Colonic mucosa (tissue), 4 donors: ENCODE measurements around the gene TTC9C. TPM values are rescaled to one million over a fixed set of nuclear protein-coding genes. Genes with fewer than 3 reads are reported as not detected.
"Not testable (repeated sequence)": the region's sequence is repeated elsewhere in the genome, so short reads cannot be mapped to it uniquely, and the experiment has no call there.

Experiments
- DNase-seq: peaks from one replicate; pipeline ENCODE4 v3.0.0-alpha.2; 2020
- H3K27ac ChIP-seq: fragments of 200-600 bp; one replicate; pipeline ENCODE4 v1.8.0; 2021
- H3K27me3 ChIP-seq: fragments of 200-600 bp; one replicate; pipeline ENCODE4 v1.8.0; 2021
- H3K36me3 ChIP-seq: fragments of 200-600 bp; one replicate; pipeline ENCODE4 v1.8.0; 2021
- H3K4me1 ChIP-seq: fragments of 200-600 bp; one replicate; pipeline ENCODE4 v1.8.0; 2021; ENCODE audit warnings: mild to moderate bottlenecking
- H3K4me3 ChIP-seq: fragments of 200-600 bp; one replicate; pipeline ENCODE4 v1.8.0; 2021
- H3K9ac ChIP-seq, 2 donors: one replicate each; pipeline ENCODE4 v1.7.0; 2013; ENCODE audit warnings: control low read depth in 2 of 2, low read depth in 2 of 2, low read length in 2 of 2
- H3K9me3 ChIP-seq: fragments of 200-600 bp; one replicate; pipeline ENCODE4 v1.8.0; 2021
- CTCF ChIP-seq: fragments of 200-600 bp; IDR thresholded peaks from one replicate; pipeline ENCODE4 v1.8.0; 2022; ENCODE audit warnings: antibody characterized with exemption, mild to moderate bottlenecking
- intact Hi-C: fragments of 100-400 bp; cut with DNase I; formaldehyde crosslinking; loops from one replicate; pipeline ENCODE4 v1.14.1; 2022
- total RNA-seq, 2 donors: library from RNA; stranded (reverse); fragmentation: NEBNext Ultra II Directional in 1 of 2; extraction: Animal tissue kit (Norgen Biotek cat#: 25700) in 1 of 2; gene quantifications; one replicate each; pipeline ENCODE4 v1.2.1, GENCODE V29; 2021
- donor health status: healthy.
- donor health status: DM: no; HTN: no; CAD: no.
- donor health status: DM: no; HTN: no; CAD: no.

Gene TTC9C
- total RNA-seq, 2 donors from 2014 or later: 34.2 to 39.8 TPM

- Histone ChIP-seq H3K9me3 (no peaks in the 10 kb centered on the region), H3K4me1 (peaks cover 8% of the 10 kb centered on the region), H3K9ac (no peak overlapping the region), H3K4me3 (no peak overlapping the region), H3K36me3 (no peaks in the 10 kb centered on the region), H3K27ac (no peak overlapping the region), H3K27me3 (no peaks in the 10 kb centered on the region)
- intact Hi-C loops: no loop called here
- no peak for DNase-seq
- no peak for TF ChIP-seq CTCF
These were observed 26.0 kb upstream of the TTC9C start for GRCh38 chr11:62702246-62702645.

DNA sequence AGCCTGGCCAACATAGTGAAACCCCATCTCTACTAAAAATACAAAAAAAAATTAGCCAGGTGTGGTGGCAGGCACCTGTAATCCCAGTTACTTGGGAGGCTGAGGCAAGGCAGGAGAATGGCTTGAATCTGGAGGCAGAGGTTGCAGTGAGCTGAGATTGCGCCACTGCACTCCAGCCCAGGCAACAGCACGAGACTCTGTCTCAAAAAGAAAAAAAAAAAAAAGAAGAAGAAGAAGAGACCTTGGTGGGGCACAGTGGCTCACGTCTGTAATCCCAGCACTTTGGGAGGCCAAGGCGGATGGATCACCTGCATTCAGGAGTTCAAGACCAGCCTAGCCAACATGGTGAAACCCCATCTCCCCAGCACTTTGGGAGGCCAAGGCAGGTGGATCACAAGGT is 24.4 kb upstream of the TTC9C start:
- H3K36me3 ChIP-seq, intact Hi-C loops, H3K4me3 ChIP-seq, H3K9me3 ChIP-seq, H3K9ac ChIP-seq, H3K27ac ChIP-seq, H3K4me1 ChIP-seq, H3K27me3 ChIP-seq, DNase-seq: not testable (repeated sequence)

- peak overlapping the region; percentile 71 for H3K4me3 ChIP-seq
- H3K27ac ChIP-seq: peak overlapping the region; percentile 82
- no peak for TF ChIP-seq CTCF
- H3K36me3 ChIP-seq: no peaks in the 10 kb centered on the region
- peak overlapping the region; percentile 6 to 95 for H3K9ac ChIP-seq
- no peak for DNase-seq
- H3K9me3 ChIP-seq: no peaks in the 10 kb centered on the region
- intact Hi-C loops: no loop called here
- H3K27me3 ChIP-seq: no peaks in the 10 kb centered on the region
- H3K4me1 ChIP-seq: peaks cover 8% of the 10 kb centered on the region
These were observed 22.9 kb upstream of the TTC9C start for GRCh38 chr11:62705413-62705812.

DNA sequence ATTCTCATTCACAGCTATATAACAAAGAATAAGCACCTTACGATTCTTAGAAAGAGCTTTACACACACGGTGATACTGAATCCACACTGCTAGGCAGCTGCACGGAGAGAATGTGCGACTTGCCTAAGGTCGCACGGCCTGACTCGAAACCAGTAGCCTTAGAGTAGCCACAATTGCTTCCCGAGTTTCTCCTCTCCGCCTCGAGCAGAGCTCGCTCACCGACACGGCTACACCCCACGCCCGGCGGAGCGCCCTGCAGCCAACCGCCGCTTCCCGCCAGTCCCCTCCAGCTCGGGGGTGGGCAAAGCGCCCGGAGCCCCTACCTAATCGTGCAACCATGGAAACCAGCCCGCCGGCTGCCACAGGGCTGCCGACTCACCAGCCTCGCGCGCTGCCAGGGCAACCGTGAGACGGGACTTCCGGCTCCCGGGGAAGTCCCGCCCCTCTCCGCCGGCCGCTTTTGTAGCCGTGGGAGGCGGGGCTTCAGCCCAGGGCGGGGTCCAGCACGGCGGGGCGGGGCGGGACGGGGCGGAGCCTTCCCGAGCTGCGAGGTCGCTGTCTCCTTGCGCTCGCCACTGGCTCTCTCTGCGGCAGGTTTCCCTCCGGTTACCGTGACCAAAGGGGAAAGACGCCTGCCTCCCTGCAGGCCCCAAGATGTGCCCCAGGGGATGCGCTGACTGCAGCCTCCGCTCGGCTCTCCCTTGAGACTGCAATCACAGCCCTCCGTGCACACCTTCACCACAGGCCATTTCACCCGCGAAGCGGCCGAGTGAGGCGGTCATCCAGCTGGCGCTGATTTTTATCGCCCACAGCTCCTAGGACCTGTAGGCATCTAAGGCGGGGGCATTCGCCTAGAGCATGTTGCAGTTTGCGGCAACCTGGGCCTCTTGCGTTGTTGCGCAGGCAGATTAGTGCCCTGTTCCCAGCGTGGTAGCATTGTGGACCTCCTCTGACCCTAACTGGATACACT is 22.1 kb upstream of the TTC9C start:
- peak overlapping the region; percentile 82 for H3K27ac ChIP-seq
- no peaks in the 10 kb centered on the region for H3K36me3 ChIP-seq
- no peaks in the 10 kb centered on the region for H3K9me3 ChIP-seq
- peak overlapping the region; percentile 71 for H3K4me3 ChIP-seq
- H3K4me1 ChIP-seq: peaks cover 8% of the 10 kb centered on the region
- intact Hi-C loops: no loop called here
- no peak for TF ChIP-seq CTCF
- peak; percentile 96 for DNase-seq
- peak overlapping the region; percentile 64 to 95 for H3K9ac ChIP-seq
- H3K27me3 ChIP-seq: no peaks in the 10 kb centered on the region

GRCh38 chr11:62706850-62707247 is 21.4 kb upstream of the TTC9C start:
- Histone ChIP-seq H3K9ac (peak overlapping the region; percentile 64 to 95), H3K9me3 (no peaks in the 10 kb centered on the region), H3K36me3 (no peaks in the 10 kb centered on the region), H3K4me1 (peaks cover 8% of the 10 kb centered on the region), H3K27me3 (no peaks in the 10 kb centered on the region), H3K4me3 (peak overlapping the region; percentile 71), H3K27ac (peak overlapping the region; percentile 82)
- intact Hi-C loops: no loop called here
- DNase-seq: no peak
- TF ChIP-seq CTCF: no peak

DNA sequence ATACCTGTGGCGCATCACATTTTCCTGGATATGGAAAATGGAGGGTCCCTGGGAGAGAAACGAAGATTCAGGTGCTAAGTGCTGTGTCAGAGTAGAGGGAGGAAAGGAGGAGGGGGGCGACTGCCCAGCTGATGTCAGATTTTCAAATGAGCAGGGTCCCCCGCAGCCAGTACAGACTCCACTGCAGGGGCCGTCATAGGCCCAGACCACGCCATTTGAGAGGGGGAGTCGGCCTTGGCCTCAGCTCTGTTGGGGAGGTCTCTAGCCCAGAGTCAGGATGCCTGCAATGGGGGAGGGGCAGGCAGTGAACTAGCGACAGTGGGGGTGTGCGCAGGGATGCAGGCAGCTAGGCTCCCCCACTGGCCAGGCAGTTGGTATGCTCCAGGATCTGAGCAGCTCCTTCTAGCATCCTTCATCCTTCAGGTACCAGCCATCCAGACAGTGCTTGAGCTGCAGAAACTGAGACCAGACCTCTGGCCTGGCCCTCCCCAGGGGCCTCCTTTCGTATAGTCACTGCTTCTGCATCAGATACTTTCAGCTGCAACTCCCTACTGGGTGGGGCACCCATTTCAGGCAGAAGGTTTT is 20.9 kb upstream of the TTC9C start, which contains the start of the genes BSCL2 and GNG3:
TSS of gene BSCL2 (minus strand) at position 148 of the 585 bp plus-strand sequence. CDS start 229 bp downstream, outside the sequence.
TSS of gene GNG3 (plus strand) at position 400 of the 585 bp plus-strand sequence. CDS start 620 bp downstream, outside the sequence.
- Histone ChIP-seq H3K27ac (peak within 1 kb of the TSS; percentile 91), H3K4me3 (peak within 1 kb of the TSS; percentile 71), H3K27me3 (no peaks in the 10 kb centered on the region), H3K36me3 (no peaks in the 10 kb centered on the region), H3K9me3 (no peaks in the 10 kb centered on the region), H3K4me1 (peaks cover 8% of the 10 kb centered on the region), H3K9ac (peak within 1 kb of the TSS; percentile 75 to 95)
- no peak for DNase-seq
- no peak for TF ChIP-seq CTCF
- intact Hi-C loops: no loop called here
